ENCODE results near the gene AMFR. TPM values are rescaled to one million over a fixed set of nuclear protein-coding genes. Genes with fewer than 3 reads are reported as not detected.

AMFR gene
- polyA plus RNA-seq, 1 donor (not counting 4 experiments of a cell fraction or from before 2014, with no cell fraction given): 36.9 TPM

DNA sequence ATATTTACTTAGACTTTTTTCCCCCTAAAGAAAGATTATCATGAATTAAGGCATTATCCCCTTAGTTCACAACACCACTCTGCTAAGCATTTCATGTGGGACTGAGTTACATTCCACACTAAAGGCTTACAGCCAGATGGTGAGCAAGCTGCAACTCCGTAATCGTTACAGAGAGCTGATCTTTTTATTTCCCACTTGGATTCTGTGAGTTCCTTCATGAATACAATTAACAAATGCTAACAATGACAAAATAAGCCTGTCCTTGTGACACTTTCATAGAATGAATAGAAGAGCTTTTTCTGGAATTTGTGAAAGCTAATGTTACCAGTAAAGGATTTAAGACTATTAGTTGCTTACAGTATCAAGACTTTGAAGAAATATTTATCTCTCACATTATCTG is 34.8 kb upstream of the AMFR start:
- H3K36me3 ChIP-seq (ENCODE audit: control insufficient read depth in 2 of 2, extremely low read depth in 1 of 2, insufficient read depth in 2 of 2, low read length in 2 of 2): peaks cover 22 to 23% of the 10 kb centered on the region in 2 experiments
- no peak overlapping the region for H3K4me2 ChIP-seq (ENCODE audit: control insufficient read depth, extremely low read depth, insufficient read depth, low read depth, low read length)
- H3K4me3 ChIP-seq (ENCODE audit: control insufficient read depth in 2 of 3, extremely low read depth in 1 of 3, insufficient read depth in 2 of 3, low read depth in 1 of 3, low read length in 3 of 3): no peak overlapping the region
- H3K9ac ChIP-seq (ENCODE audit: control insufficient read depth, extremely low read depth, insufficient read depth, low read length): no peak overlapping the region
- TF ChIP-seq, protein P1, sequence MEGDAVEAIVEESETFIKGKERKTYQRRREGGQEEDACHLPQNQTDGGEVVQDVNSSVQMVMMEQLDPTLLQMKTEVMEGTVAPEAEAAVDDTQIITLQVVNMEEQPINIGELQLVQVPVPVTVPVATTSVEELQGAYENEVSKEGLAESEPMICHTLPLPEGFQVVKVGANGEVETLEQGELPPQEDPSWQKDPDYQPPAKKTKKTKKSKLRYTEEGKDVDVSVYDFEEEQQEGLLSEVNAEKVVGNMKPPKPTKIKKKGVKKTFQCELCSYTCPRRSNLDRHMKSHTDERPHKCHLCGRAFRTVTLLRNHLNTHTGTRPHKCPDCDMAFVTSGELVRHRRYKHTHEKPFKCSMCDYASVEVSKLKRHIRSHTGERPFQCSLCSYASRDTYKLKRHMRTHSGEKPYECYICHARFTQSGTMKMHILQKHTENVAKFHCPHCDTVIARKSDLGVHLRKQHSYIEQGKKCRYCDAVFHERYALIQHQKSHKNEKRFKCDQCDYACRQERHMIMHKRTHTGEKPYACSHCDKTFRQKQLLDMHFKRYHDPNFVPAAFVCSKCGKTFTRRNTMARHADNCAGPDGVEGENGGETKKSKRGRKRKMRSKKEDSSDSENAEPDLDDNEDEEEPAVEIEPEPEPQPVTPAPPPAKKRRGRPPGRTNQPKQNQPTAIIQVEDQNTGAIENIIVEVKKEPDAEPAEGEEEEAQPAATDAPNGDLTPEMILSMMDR (optimal IDR thresholded peaks at IDR 0.05 in 1 of 3, IDR thresholded peaks at IDR 0.05 in 1 of 3, conservative IDR thresholded peaks at IDR 0.05 in 1 of 3; ENCODE audit: extremely low read depth in 1 of 3, insufficient read depth in 2 of 3, low read length in 3 of 3): no peak
- no peak for TF ChIP-seq EZH2 (IDR thresholded peaks at IDR 0.05; ENCODE audit: low read length)
- no peak for DNase-seq (ENCODE audit: low read depth, low spot score)
- dilution Hi-C loops (cut with MboI; ENCODE audit: extremely low pct_ligation_motif_present, low sequenced_read_pairs): no loop called here
- H3K79me2 ChIP-seq (ENCODE audit: control insufficient read depth, insufficient read depth, low read length): no peaks in the 10 kb centered on the region
- no peak for FAIRE-seq
- no peaks in the 10 kb centered on the region for H3K4me1 ChIP-seq (ENCODE audit: control insufficient read depth, extremely low read depth, insufficient read depth, low read length)
- H3K9me1 ChIP-seq (ENCODE audit: control insufficient read depth, extremely low read depth, insufficient read depth, low read length): no peaks in the 10 kb centered on the region
- H3K27ac ChIP-seq (ENCODE audit: control insufficient read depth, insufficient read depth, low read length): no peak overlapping the region
- no peaks in the 10 kb centered on the region for H3K9me3 ChIP-seq (ENCODE audit: control insufficient read depth, low read depth, low read length)
- no peaks in the 10 kb centered on the region for H3K27me3 ChIP-seq (ENCODE audit: control insufficient read depth, extremely low read depth, insufficient read depth, low read length)
- H4K20me1 ChIP-seq (ENCODE audit: control insufficient read depth, extremely low read depth, insufficient read depth, low read length): no peaks in the 10 kb centered on the region
- H2AFZ ChIP-seq (ENCODE audit: control insufficient read depth, low read length): no peak overlapping the region

DNA sequence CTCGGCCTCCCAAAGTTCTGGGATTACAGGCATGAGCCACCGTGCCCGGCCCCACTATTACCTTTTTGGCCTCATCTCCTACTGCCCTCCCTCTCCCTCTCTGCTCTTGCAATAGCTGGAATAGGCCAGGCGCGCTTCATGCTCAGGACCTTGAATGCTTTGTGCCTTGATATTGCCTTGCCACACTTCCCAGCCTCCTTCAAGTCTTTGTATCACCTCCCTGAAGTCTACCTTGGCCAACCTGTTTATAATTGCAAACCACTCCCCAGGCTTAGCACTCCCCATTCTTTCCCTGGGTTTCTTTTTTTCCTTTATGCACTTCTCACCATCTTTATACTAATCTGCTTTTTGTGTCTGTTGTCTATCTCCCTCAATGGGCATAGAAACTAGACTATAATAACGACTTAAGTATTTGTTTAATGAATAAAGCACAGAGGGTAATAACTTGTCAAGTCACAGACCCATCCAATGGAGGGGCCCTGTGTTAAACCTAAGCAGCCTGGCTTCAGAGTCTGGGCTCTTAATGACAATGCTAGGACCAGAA is 32.7 kb upstream of the AMFR start:
- dilution Hi-C loops (cut with MboI; ENCODE audit: extremely low pct_ligation_motif_present, low sequenced_read_pairs): no loop called here
- no peaks in the 10 kb centered on the region for H3K9me3 ChIP-seq (ENCODE audit: control insufficient read depth, low read depth, low read length)

More for the DNA sequence above, 32.7 kb upstream of the AMFR start:
- Histone ChIP-seq H4K20me1 (ENCODE audit: control insufficient read depth, extremely low read depth, insufficient read depth, low read length) (no peaks in the 10 kb centered on the region), H3K27me3 (ENCODE audit: control insufficient read depth, extremely low read depth, insufficient read depth, low read length) (no peaks in the 10 kb centered on the region), H3K27ac (ENCODE audit: control insufficient read depth, insufficient read depth, low read length) (no peak overlapping the region), H3K4me2 (ENCODE audit: control insufficient read depth, extremely low read depth, insufficient read depth, low read depth, low read length) (no peak overlapping the region), H3K9ac (ENCODE audit: control insufficient read depth, extremely low read depth, insufficient read depth, low read length) (no peak overlapping the region), H2AFZ (ENCODE audit: control insufficient read depth, low read length) (no peak overlapping the region), H3K9me1 (ENCODE audit: control insufficient read depth, extremely low read depth, insufficient read depth, low read length) (no peaks in the 10 kb centered on the region), H3K4me1 (ENCODE audit: control insufficient read depth, extremely low read depth, insufficient read depth, low read length) (no peaks in the 10 kb centered on the region), H3K79me2 (ENCODE audit: control insufficient read depth, insufficient read depth, low read length) (peaks cover 9% of the 10 kb centered on the region), H3K4me3 (ENCODE audit: control insufficient read depth in 2 of 3, extremely low read depth in 1 of 3, insufficient read depth in 2 of 3, low read depth in 1 of 3, low read length in 3 of 3) (no peak overlapping the region), H3K36me3 (ENCODE audit: control insufficient read depth in 2 of 2, extremely low read depth in 1 of 2, insufficient read depth in 2 of 2, low read length in 2 of 2) (peaks cover 27 to 34% of the 10 kb centered on the region in 2 experiments)
- FAIRE-seq (no peak), DNase-seq (ENCODE audit: low read depth, low spot score) (no peak)
- no peak for TF ChIP-seq EZH2 (IDR thresholded peaks at IDR 0.05; ENCODE audit: low read length)
- TF ChIP-seq, protein P1 (optimal IDR thresholded peaks at IDR 0.05 in 1 of 3, IDR thresholded peaks at IDR 0.05 in 1 of 3, conservative IDR thresholded peaks at IDR 0.05 in 1 of 3; ENCODE audit: extremely low read depth in 1 of 3, insufficient read depth in 2 of 3, low read length in 3 of 3): no peak

All from keratinocyte (primary cell).